OCI-LY7 (cell line): ENCODE data around the gene STX4.

Experiments used
- EZH2phosphoT487 ChIP-seq: fragments of 200-600 bp; sonication (generic); IDR thresholded peaks from 2 replicates; pipeline ENCODE4 v1.6.1; 2018; ENCODE audit warnings: low read depth, borderline replicate concordance, mild to moderate bottlenecking, mixed run types, antibody characterized with exemption, low read length, moderate library complexity, mixed read lengths
- TF ChIP-seq, protein P1 (sequence below): fragments of 200-600 bp; sonication (generic); conservative IDR thresholded peaks from 2 replicates; pipeline ENCODE4 v1.5.1; 2014; ENCODE audit warnings: mild to moderate bottlenecking, antibody characterized with exemption, low read length, moderate library complexity, mixed read lengths

DNA sequence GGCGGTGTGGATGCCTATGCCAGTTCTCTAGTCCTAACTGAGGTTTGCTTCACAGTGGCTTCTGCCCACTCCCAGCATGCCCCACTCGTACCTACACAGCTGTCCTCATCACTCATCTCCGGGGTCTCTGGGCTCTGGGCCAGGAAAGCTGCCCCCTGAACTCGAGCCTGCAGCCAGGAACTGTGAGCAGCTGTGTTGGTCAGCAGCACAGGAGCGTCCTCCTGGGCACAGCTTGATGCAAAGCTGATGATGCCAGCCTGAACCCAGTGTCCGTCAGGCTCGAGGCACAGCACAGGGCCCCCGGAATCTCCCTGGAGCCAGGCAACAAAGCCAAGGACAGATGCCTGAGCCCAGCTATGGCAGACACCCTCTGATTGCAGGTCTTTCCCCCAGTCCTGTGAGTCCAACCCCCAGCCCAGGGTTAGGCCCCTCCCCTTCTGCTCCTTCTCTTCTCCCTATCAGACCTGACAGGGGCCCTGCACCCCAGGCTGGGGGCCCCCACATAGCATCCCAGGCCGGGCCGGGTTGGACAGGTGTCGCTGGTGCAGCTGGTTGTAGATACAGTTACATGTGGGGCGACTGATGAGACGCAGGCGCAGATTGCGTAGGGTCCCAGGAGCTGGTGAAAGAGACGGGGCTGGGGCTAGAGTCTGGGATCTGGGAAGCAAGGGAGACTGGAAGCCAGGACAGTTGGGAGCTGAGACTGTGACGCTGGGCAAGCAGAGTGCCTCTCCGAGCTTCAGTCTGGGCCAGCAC lies 52.7 kb downstream of the STX4 start:
- TF ChIP-seq, protein P1, sequence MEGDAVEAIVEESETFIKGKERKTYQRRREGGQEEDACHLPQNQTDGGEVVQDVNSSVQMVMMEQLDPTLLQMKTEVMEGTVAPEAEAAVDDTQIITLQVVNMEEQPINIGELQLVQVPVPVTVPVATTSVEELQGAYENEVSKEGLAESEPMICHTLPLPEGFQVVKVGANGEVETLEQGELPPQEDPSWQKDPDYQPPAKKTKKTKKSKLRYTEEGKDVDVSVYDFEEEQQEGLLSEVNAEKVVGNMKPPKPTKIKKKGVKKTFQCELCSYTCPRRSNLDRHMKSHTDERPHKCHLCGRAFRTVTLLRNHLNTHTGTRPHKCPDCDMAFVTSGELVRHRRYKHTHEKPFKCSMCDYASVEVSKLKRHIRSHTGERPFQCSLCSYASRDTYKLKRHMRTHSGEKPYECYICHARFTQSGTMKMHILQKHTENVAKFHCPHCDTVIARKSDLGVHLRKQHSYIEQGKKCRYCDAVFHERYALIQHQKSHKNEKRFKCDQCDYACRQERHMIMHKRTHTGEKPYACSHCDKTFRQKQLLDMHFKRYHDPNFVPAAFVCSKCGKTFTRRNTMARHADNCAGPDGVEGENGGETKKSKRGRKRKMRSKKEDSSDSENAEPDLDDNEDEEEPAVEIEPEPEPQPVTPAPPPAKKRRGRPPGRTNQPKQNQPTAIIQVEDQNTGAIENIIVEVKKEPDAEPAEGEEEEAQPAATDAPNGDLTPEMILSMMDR: no peak
- TF ChIP-seq EZH2phosphoT487: no peak
